A549 (cell line): ENCODE results near the gene LITAFD. TPM values are rescaled to one million over a fixed set of nuclear protein-coding genes. Genes with fewer than 3 reads are reported as not detected.

Experiments
- ATAC-seq, 2 experiments: fragments of 200-7000 bp in 1 of 2; fragments of >200 bp in 1 of 2; cut with Nextera tagmentation in 1 of 2; cut with Tn5 transposase in 1 of 2; 3 replicates each; pipeline versions ENCODE4 v1.8.0 to v1.9.1; 2018 to 2020; ENCODE audit warnings: mild to moderate bottlenecking in 1 of 2, moderate library complexity in 1 of 2
- CTCF ChIA-PET: fragments of 300-600 bp; sonication (Branson Sonifier 250); formaldehyde crosslinking; extraction: SDS; loops from one replicate; lab custom pipeline; 2021; ENCODE audit warnings: antibody characterized with exemption, inconsistent platforms; lab: Yijun Ruan, JAX
- POLR2A ChIA-PET: fragments of 350-600 bp; formaldehyde crosslinking; extraction: SDS; loops from one replicate; lab custom pipeline; 2021; ENCODE audit warnings: antibody characterized with exemption, inconsistent platforms; lab: Yijun Ruan, JAX
- DNase-seq, 2 experiments: peaks; one replicate each; pipeline versions ENCODE4 v3.0.0 to v3.0.0-alpha.2; 2011 to 2016; ENCODE audit warnings: low read depth in 1 of 2, low spot score in 1 of 2
- FAIRE-seq: peaks from 2 replicates; lab custom pipeline; 2011; peaks lifted over from hg19 to GRCh38; lab: Jason Lieb, UNC
- H3K27ac ChIP-seq, 2 experiments: fragments of >200 bp; sonication (Bioruptor Twin); formaldehyde crosslinking; 3 replicates each; pipeline ENCODE4 v1.5.1; 2016 to 2017
- H3K4me1 ChIP-seq: fragments of >200 bp; sonication (Bioruptor Twin); formaldehyde crosslinking; 3 replicates; pipeline ENCODE4 v1.6.1; 2016
- H3K4me2 ChIP-seq: fragments of >200 bp; sonication (Bioruptor Twin); formaldehyde crosslinking; 3 replicates; pipeline ENCODE4 v1.6.1; 2016
- H3K4me3 ChIP-seq: fragments of >200 bp; sonication (Bioruptor Twin); formaldehyde crosslinking; 3 replicates; pipeline ENCODE4 v1.5.1; 2016
- H3K9me3 ChIP-seq: fragments of >200 bp; sonication (Bioruptor Twin); formaldehyde crosslinking; 3 replicates; pipeline ENCODE4 v1.6.1; 2016
- CHD4 ChIP-seq: fragments of 200-600 bp; sonication (generic); IDR thresholded peaks from 2 replicates; pipeline ENCODE4 v1.6.1; 2016; ENCODE audit warnings: antibody characterized with exemption, mild to moderate bottlenecking, borderline replicate concordance
- CTCF ChIP-seq: fragments of >200 bp; sonication (Bioruptor Twin); formaldehyde crosslinking; IDR thresholded peaks from 3 replicates; pipeline ENCODE4 v1.5.1; 2016
- EP300 ChIP-seq, 2 experiments: fragments of >200 bp; sonication (Bioruptor Twin); formaldehyde crosslinking; IDR thresholded peaks; 2 replicates in 1 of 2; 3 replicates in 1 of 2; pipeline ENCODE4 v1.6.1; 2016 to 2017
- ESRRA ChIP-seq: fragments of 150-350 bp; IDR thresholded peaks from 2 replicates; pipeline ENCODE4 v1.6.1; 2014; ENCODE audit warnings: mild to moderate bottlenecking, low read length, borderline replicate concordance
- FOSL2 ChIP-seq, 2 experiments: fragments of 450-650 bp in 1 of 2; fragments of >200 bp in 1 of 2; sonication (Bioruptor Twin) in 1 of 2; formaldehyde crosslinking; IDR thresholded peaks; 2 replicates each; pipeline versions ENCODE4 v1.5.0 to v1.6.1; 2016 to 2020; ENCODE audit warnings: mild to moderate bottlenecking in 1 of 2, moderate library complexity in 1 of 2
- GATA3 ChIP-seq: IDR thresholded peaks from 2 replicates; pipeline ENCODE4 v1.6.1; 2012; ENCODE audit warnings: borderline replicate concordance
- HES2 ChIP-seq: fragments of >200 bp; sonication (Bioruptor Twin); formaldehyde crosslinking; IDR thresholded peaks from 2 replicates; pipeline ENCODE4 v1.6.1; 2016
- JUN ChIP-seq, 2 experiments: fragments of >200 bp; sonication (Bioruptor Twin); formaldehyde crosslinking; IDR thresholded peaks; 2 replicates in 1 of 2; 3 replicates in 1 of 2; pipeline ENCODE4 v1.6.1; 2016 to 2017
- JUNB ChIP-seq: fragments of >200 bp; sonication (Bioruptor Twin); formaldehyde crosslinking; IDR thresholded peaks from 2 replicates; pipeline ENCODE4 v1.6.1; 2016
- MAFK ChIP-seq: fragments of 450-650 bp; IDR thresholded peaks from 2 replicates; pipeline ENCODE4 v1.6.1; 2014; ENCODE audit not compliant: partially characterized antibody
- NFE2L2 ChIP-seq: fragments of 150-350 bp; conservative IDR thresholded peaks from 2 replicates; pipeline ENCODE4 v1.6.1; 2014; ENCODE audit warnings: low read length
- PHF8 ChIP-seq: fragments of 200-600 bp; sonication (generic); IDR thresholded peaks from 2 replicates; pipeline ENCODE4 v1.6.1; 2016; ENCODE audit warnings: low read depth, mild to moderate bottlenecking, antibody characterized with exemption, moderate library complexity, borderline replicate concordance
- POLR2A ChIP-seq: IDR thresholded peaks from 2 replicates; pipeline ENCODE4 v1.6.1; 2012; ENCODE audit warnings: mild to moderate bottlenecking, low read length
- RAD21 ChIP-seq, 2 experiments: fragments of >200 bp in 1 of 2; sonication (Bioruptor Twin) in 1 of 2; formaldehyde crosslinking in 1 of 2; IDR thresholded peaks in 1 of 2; conservative IDR thresholded peaks in 1 of 2; 2 replicates in 1 of 2; 3 replicates in 1 of 2; pipeline ENCODE4 v1.6.1; 2012 to 2018; ENCODE audit warnings: inconsistent platforms in 1 of 2
- RARB ChIP-seq: fragments of 250-450 bp; sonication (Bioruptor Pico); IDR thresholded peaks from 2 replicates; pipeline ENCODE4 v1.8.0; 2021; ENCODE audit warnings: mild to moderate bottlenecking, moderate library complexity
- TP53 ChIP-seq: fragments of 250-450 bp; sonication (Bioruptor Pico); IDR thresholded peaks from 2 replicates; pipeline ENCODE4 v1.5.0; 2021; ENCODE audit warnings: mild to moderate bottlenecking, moderate library complexity
- USF2 ChIP-seq: fragments of 450-650 bp; IDR thresholded peaks from 2 replicates; pipeline ENCODE4 v1.6.1; 2014; ENCODE audit warnings: antibody characterized with exemption
- WGBS: methylation state at CpG from one replicate; pipeline ENCODE4 v1.1.6; 2017; ENCODE audit errors: missing lambda C conversion rate; 5-methylcytosine and 5-hydroxymethylcytosine counted together
- polyA plus RNA-seq, 4 experiments: library from polyadenylated mRNA; depleted of rRNA in 3 of 4; stranded (reverse); fragments of >200 nt; fragmentation: RNase III in 1 of 4; extraction: RNeasy Plus Mini Kit Qiagen cat#74134 plus additional on column Dnase treatment in 1 of 4; gene quantifications; 2 replicates in 3 of 4; 3 replicates in 1 of 4; pipeline ENCODE4 v1.2.3, GENCODE V29; 2011 to 2017
- TF ChIP-seq, protein P1 (sequence below): fragments of 200-600 bp; sonication (generic); IDR thresholded peaks from 2 replicates; pipeline ENCODE4 v1.6.1; 2016; ENCODE audit warnings: antibody characterized with exemption, mild to moderate bottlenecking, moderate library complexity
- TF ChIP-seq, protein P2 (sequence below): fragments of >200 bp; sonication (Bioruptor Twin); formaldehyde crosslinking; IDR thresholded peaks from 3 replicates; pipeline ENCODE4 v1.6.1; 2016

LITAFD gene
- polyA plus RNA-seq, 2 of the 4 experiments (the other 2 are of a cell fraction): not detected

DNA sequence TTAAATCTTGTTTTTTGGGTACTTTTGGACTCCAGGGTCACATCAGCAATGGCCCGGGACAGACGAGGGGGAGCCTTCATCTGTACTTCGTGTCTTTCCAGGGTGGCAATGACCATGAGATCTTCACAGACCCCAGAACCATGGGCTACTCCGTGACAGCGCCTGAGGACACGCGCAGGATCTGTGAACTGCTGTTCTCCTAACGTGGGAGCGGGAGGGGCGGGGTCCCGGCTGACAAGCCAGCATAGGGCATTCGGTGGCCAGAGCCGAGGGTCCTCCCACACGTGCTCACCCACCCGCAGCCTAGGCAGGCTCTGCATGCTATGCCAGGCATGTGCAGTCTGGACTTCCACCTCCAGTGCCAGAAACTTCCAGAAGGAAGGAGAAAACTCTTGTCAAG is 34.5 kb upstream of the LITAFD start:
- no peak overlapping the region for H3K4me3 ChIP-seq
- ChIA-PET POLR2A (no interaction called here), CTCF (interaction anchor here (2.8 to 3.1 kb wide), 2 partner anchors 33 to 162 kb away, joined by 9 to 10 read pairs; no protein-coding TSS in a partner anchor)
- FAIRE-seq (no peak), ATAC-seq (no peak), DNase-seq (no peak)
- WGBS: 90% methylated on average over 14 of the region's 15 CpGs
- no peak for TF ChIP-seq TP53
- no peak for TF ChIP-seq CHD4
- TF ChIP-seq RAD21 (conservative IDR thresholded peaks at IDR 0.05 in 1 of 2, IDR thresholded peaks at IDR 0.05 in 1 of 2): no peak
- no peak for TF ChIP-seq HES2
- TF ChIP-seq EP300 (IDR thresholded peaks at IDR 0.05): no peak
- TF ChIP-seq USF2: no peak
- no peak for TF ChIP-seq JUNB
- TF ChIP-seq CTCF: no peak
- TF ChIP-seq MAFK: no peak
- no peak for TF ChIP-seq GATA3
- TF ChIP-seq JUN (IDR thresholded peaks at IDR 0.05): no peak
- no peak for TF ChIP-seq ESRRA
- TF ChIP-seq RARB (CRISPR knock-in tag): no peak
- peaks cover 23% of the 10 kb centered on the region for H3K4me1 ChIP-seq
- H3K9me3 ChIP-seq: no peaks in the 10 kb centered on the region
- no peak overlapping the region for H3K4me2 ChIP-seq
- H3K27ac ChIP-seq: no peak overlapping the region

DNA sequence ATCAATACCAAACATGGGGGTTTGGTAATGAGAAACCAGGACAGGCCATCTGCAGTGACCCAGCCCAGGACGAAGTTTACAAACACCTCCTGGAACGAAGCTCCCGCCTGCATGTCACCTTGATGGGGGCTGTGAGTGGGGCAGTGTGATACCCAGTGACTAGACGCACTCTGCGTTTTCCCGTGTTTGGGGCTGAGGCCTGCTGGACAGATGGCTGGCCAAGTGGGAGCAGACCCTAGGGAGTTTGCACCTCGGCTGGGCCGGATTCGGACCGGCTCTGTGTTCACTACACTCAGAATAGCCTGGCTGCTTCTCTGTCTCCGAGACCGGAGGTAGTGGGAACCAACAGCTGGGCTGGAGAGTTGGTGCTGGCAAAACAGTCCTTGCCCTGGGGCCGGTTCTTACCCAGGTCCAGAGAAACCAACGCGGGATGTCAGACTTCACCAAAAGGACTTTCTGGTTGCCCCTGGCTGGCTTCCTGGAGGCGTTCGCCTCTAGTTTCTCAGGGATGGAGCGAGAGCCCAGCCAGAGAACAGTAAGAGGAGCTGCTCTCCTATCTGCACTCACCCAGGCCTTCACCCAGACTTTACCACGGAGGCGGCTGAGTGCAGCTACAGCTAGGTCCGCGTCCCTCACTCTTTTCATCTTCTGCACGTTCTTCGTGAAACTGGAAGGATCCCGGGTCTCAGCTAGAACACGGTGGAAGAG is 33.8 kb upstream of the LITAFD start:
- H3K4me3 ChIP-seq: no peak overlapping the region
- H3K27ac ChIP-seq: peak overlapping the region in 1 of 2 experiments; percentile 75; a peak in 3 of 6 replicates
- H3K4me2 ChIP-seq: peak overlapping the region; percentile 40; the same call in 2 of the 3 replicates
- no peak for DNase-seq
- FAIRE-seq: no peak
- no peaks in the 10 kb centered on the region for H3K9me3 ChIP-seq
- POLR2A ChIA-PET: interaction anchor here (1.0 kb wide), 2 partner anchors 15 to 21 kb away, joined by 3 read pairs; partner anchors contain the start of gene CARHSP1
- peak; percentile 27 to 28; a peak in 5 of 6 replicates for ATAC-seq
- CTCF ChIA-PET: interaction anchor here (2.8 to 3.1 kb wide), 2 partner anchors 32 to 161 kb away, joined by 9 to 10 read pairs; no protein-coding TSS in a partner anchor
- WGBS: 90% methylated on average over 23 of the region's 26 CpGs
- peaks cover 23% of the 10 kb centered on the region for H3K4me1 ChIP-seq
- TF ChIP-seq NFE2L2 (no peak), PHF8 (no peak), FOSL2 (IDR thresholded peaks at IDR 0.05) (no peak), FOSL2 (CRISPR knock-in tag; IDR thresholded peaks at IDR 0.05) (no peak), POLR2A (no peak), JUNB (no peak)
- TF ChIP-seq, protein P1, sequence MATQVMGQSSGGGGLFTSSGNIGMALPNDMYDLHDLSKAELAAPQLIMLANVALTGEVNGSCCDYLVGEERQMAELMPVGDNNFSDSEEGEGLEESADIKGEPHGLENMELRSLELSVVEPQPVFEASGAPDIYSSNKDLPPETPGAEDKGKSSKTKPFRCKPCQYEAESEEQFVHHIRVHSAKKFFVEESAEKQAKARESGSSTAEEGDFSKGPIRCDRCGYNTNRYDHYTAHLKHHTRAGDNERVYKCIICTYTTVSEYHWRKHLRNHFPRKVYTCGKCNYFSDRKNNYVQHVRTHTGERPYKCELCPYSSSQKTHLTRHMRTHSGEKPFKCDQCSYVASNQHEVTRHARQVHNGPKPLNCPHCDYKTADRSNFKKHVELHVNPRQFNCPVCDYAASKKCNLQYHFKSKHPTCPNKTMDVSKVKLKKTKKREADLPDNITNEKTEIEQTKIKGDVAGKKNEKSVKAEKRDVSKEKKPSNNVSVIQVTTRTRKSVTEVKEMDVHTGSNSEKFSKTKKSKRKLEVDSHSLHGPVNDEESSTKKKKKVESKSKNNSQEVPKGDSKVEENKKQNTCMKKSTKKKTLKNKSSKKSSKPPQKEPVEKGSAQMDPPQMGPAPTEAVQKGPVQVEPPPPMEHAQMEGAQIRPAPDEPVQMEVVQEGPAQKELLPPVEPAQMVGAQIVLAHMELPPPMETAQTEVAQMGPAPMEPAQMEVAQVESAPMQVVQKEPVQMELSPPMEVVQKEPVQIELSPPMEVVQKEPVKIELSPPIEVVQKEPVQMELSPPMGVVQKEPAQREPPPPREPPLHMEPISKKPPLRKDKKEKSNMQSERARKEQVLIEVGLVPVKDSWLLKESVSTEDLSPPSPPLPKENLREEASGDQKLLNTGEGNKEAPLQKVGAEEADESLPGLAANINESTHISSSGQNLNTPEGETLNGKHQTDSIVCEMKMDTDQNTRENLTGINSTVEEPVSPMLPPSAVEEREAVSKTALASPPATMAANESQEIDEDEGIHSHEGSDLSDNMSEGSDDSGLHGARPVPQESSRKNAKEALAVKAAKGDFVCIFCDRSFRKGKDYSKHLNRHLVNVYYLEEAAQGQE: no peak
- TF ChIP-seq, protein P2, sequence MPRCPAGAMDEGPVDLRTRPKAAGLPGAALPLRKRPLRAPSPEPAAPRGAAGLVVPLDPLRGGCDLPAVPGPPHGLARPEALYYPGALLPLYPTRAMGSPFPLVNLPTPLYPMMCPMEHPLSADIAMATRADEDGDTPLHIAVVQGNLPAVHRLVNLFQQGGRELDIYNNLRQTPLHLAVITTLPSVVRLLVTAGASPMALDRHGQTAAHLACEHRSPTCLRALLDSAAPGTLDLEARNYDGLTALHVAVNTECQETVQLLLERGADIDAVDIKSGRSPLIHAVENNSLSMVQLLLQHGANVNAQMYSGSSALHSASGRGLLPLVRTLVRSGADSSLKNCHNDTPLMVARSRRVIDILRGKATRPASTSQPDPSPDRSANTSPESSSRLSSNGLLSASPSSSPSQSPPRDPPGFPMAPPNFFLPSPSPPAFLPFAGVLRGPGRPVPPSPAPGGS: no peak
- TF ChIP-seq, all 56 proteins: peak for 0
